ACC112 (cell line): ENCODE results near the gene CD101.
A peak's percentile ranks its signal among the peaks of the same experiment; 100 is the strongest.
"Not testable (repeated sequence)": the region's sequence is repeated elsewhere in the genome, so short reads cannot be mapped to it uniquely, and the experiment has no call there.

Experiments
- H2AFZ ChIP-seq: fragments of 200-600 bp; sonication (generic); one replicate; pipeline ENCODE4 v1.6.0; 2017; ENCODE audit warnings: antibody characterized with exemption, low read length; ENCODE audit not compliant: unreplicated experiment
- H3K27ac ChIP-seq: fragments of 200-600 bp; sonication (generic); 2 replicates; pipeline ENCODE4 v1.5.1; 2014; ENCODE audit warnings: low read depth, mild to moderate bottlenecking, antibody characterized with exemption, low read length, moderate library complexity
- H3K27me3 ChIP-seq: fragments of 200-600 bp; sonication (generic); 2 replicates; pipeline ENCODE4 v1.6.1; 2014; ENCODE audit warnings: mild to moderate bottlenecking, antibody characterized with exemption, low read length, moderate library complexity, mixed read lengths; ENCODE audit not compliant: insufficient read depth
- H3K36me3 ChIP-seq: fragments of 200-600 bp; sonication (generic); 2 replicates; pipeline ENCODE4 v1.6.1; 2016; ENCODE audit warnings: mild to moderate bottlenecking, antibody characterized with exemption, low read length, moderate library complexity, mixed read lengths; ENCODE audit not compliant: insufficient read depth
- H3K4me1 ChIP-seq: fragments of 200-600 bp; sonication (generic); one replicate; pipeline ENCODE4 v1.6.1; 2016; ENCODE audit warnings: low read length, mixed read lengths; ENCODE audit not compliant: insufficient read depth, unreplicated experiment, control insufficient read depth
- H3K4me3 ChIP-seq: fragments of 200-600 bp; sonication (generic); 2 replicates; pipeline ENCODE4 v1.5.1; 2014; ENCODE audit warnings: mild to moderate bottlenecking, low read depth, low read length
- H3K79me2 ChIP-seq: fragments of 200-600 bp; sonication (generic); one replicate; pipeline ENCODE4 v1.6.0; 2016; ENCODE audit warnings: low read length; ENCODE audit not compliant: control insufficient read depth, unreplicated experiment, insufficient read depth

Gene CD101

GRCh38 chr1:116971258-116971860 is 30.2 kb upstream of the CD101 start:
- Histone ChIP-seq H2AFZ (no peak overlapping the region), H3K79me2 (no peaks in the 10 kb centered on the region), H3K4me1 (peaks cover 19% of the 10 kb centered on the region), H3K27ac (0 out of 2 replicates have a peak overlapping the region, but pooled peaks have one; percentile 49), H3K4me3 (no peak overlapping the region), H3K36me3 (peaks cover 28% of the 10 kb centered on the region), H3K27me3 (no peaks in the 10 kb centered on the region)

GRCh38 chr1:116971965-116972673 is 29.4 kb upstream of the CD101 start:
- Histone ChIP-seq H3K4me3 (no peak overlapping the region), H3K27ac (peak overlapping the region; percentile 49), H3K27me3 (no peaks in the 10 kb centered on the region), H2AFZ (no peak overlapping the region), H3K4me1 (peaks cover 17% of the 10 kb centered on the region), H3K79me2 (no peaks in the 10 kb centered on the region), H3K36me3 (peaks cover 23% of the 10 kb centered on the region)

- Histone ChIP-seq H2AFZ (no peak overlapping the region), H3K27me3 (no peaks in the 10 kb centered on the region), H3K79me2 (no peaks in the 10 kb centered on the region), H3K27ac (peak overlapping the region; percentile 49), H3K4me1 (peaks cover 17% of the 10 kb centered on the region), H3K4me3 (no peak overlapping the region), H3K36me3 (peaks cover 18% of the 10 kb centered on the region)
Measured at GRCh38 chr1:116972674-116973030, 28.9 kb upstream of the CD101 start.

GRCh38 chr1:116980309-116980708 is 21.3 kb upstream of the CD101 start:
- H3K4me1 ChIP-seq, H3K27me3 ChIP-seq, H3K4me3 ChIP-seq, H3K27ac ChIP-seq, H2AFZ ChIP-seq, H3K79me2 ChIP-seq, H3K36me3 ChIP-seq: not testable (repeated sequence)

GRCh38 chr1:116981521-116982037 is 20.0 kb upstream of the CD101 start:
- Histone ChIP-seq H3K4me1 (peaks cover 5% of the 10 kb centered on the region), H2AFZ (no peak overlapping the region), H3K27ac (no peak overlapping the region)

GRCh38 chr1:116982319-116983004 is 19.1 kb upstream of the CD101 start:
- no peak overlapping the region for H2AFZ ChIP-seq
- no peaks in the 10 kb centered on the region for H3K27me3 ChIP-seq
- H3K79me2 ChIP-seq = no peaks in the 10 kb centered on the region
- no peak overlapping the region for H3K27ac ChIP-seq
- H3K36me3 ChIP-seq = no peaks in the 10 kb centered on the region
- H3K4me3 ChIP-seq = no peak overlapping the region
- peaks cover 5% of the 10 kb centered on the region for H3K4me1 ChIP-seq

More at GRCh38 chr1:116981521-116982037, 20.0 kb upstream of the CD101 start:
- Histone ChIP-seq H3K36me3 (no peaks in the 10 kb centered on the region), H3K27me3 (no peaks in the 10 kb centered on the region), H3K4me3 (no peak overlapping the region), H3K79me2 (no peaks in the 10 kb centered on the region)

- H3K27ac ChIP-seq = no peak overlapping the region
Measured at GRCh38 chr1:116983112-116983511, 18.4 kb upstream of the CD101 start.

GRCh38 chr1:116983678-116984077 is 17.9 kb upstream of the CD101 start:
- Histone ChIP-seq H3K4me3 (no peak overlapping the region), H3K27me3 (no peaks in the 10 kb centered on the region), H3K4me1 (peaks cover 17% of the 10 kb centered on the region), H2AFZ (no peak overlapping the region), H3K27ac (no peak overlapping the region), H3K79me2 (no peaks in the 10 kb centered on the region), H3K36me3 (no peaks in the 10 kb centered on the region)

More at GRCh38 chr1:116983112-116983511, 18.4 kb upstream of the CD101 start:
- peaks cover 11% of the 10 kb centered on the region for H3K4me1 ChIP-seq
- no peaks in the 10 kb centered on the region for H3K27me3 ChIP-seq
- no peak overlapping the region for H3K4me3 ChIP-seq
- no peaks in the 10 kb centered on the region for H3K79me2 ChIP-seq
- no peak overlapping the region for H2AFZ ChIP-seq
- no peaks in the 10 kb centered on the region for H3K36me3 ChIP-seq

GRCh38 chr1:116984406-116985160 is 17.0 kb upstream of the CD101 start:
- Histone ChIP-seq H3K4me3 (no peak overlapping the region), H3K79me2 (no peaks in the 10 kb centered on the region), H2AFZ (no peak overlapping the region), H3K4me1 (peaks cover 26% of the 10 kb centered on the region), H3K27ac (no peak overlapping the region), H3K36me3 (no peaks in the 10 kb centered on the region), H3K27me3 (no peaks in the 10 kb centered on the region)

- Histone ChIP-seq H3K27ac (no peak overlapping the region), H3K4me1 (peaks cover 44% of the 10 kb centered on the region), H3K4me3 (no peak overlapping the region), H3K36me3 (no peaks in the 10 kb centered on the region), H2AFZ (no peak overlapping the region), H3K79me2 (no peaks in the 10 kb centered on the region), H3K27me3 (no peaks in the 10 kb centered on the region)
Measured at GRCh38 chr1:116986421-116987255, 14.9 kb upstream of the CD101 start.
